BE2C (cell line): Measurements from ENCODE around the gene OR2B6.

Source experiments
- DNase-seq: peaks from one replicate; pipeline ENCODE4 v3.0.0-alpha.2; 2020
- H3K27me3 ChIP-seq: fragments of 250-450 bp; sonication (Bioruptor Pico); 2 replicates; pipeline ENCODE4 v1.5.1; 2020; ENCODE audit warnings: mild to moderate bottlenecking
- H3K36me3 ChIP-seq: fragments of 250-450 bp; sonication (Bioruptor Pico); 2 replicates; pipeline ENCODE4 v1.5.1; 2020; ENCODE audit warnings: mild to moderate bottlenecking
- H3K4me1 ChIP-seq: fragments of 250-450 bp; sonication (Bioruptor Pico); 2 replicates; pipeline ENCODE4 v1.5.1; 2020
- H3K4me3 ChIP-seq: 2 replicates; pipeline ENCODE4 v1.5.1; 2011; ENCODE audit warnings: low read depth, low read length
- H3K9me3 ChIP-seq: fragments of 250-450 bp; sonication (Bioruptor Pico); 2 replicates; pipeline ENCODE4 v1.5.1; 2020
- CTCF ChIP-seq: IDR thresholded peaks from 2 replicates; pipeline ENCODE4 v1.5.1; 2012; ENCODE audit warnings: mild to moderate bottlenecking, low read depth, low read length

Gene OR2B6

DNA sequence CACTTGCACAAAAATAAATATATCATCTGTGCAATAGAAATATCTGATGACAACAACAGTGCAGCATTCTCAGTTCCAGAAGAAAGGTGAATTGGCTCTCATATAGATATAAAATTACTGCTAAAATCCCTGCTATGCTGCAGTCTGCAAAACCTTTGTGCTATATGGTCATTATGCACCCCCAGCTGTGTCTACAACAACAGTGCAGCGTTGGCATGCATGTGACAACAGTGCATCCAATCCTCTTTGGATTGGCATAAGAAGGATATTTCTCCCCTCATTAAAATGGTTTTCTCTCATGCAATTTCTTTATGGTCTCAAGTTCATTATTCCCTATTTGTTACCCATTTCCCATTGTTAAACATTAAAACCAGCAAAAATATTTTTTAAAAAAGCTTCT, 23.1 kb downstream of the OR2B6 start:
- H3K27me3 ChIP-seq: peaks cover 13% of the 10 kb centered on the region
- DNase-seq: no peak
- H3K4me3 ChIP-seq: no peak overlapping the region
- H3K9me3 ChIP-seq: no peaks in the 10 kb centered on the region
- no peaks in the 10 kb centered on the region for H3K4me1 ChIP-seq
- H3K36me3 ChIP-seq: no peaks in the 10 kb centered on the region
- no peak for TF ChIP-seq CTCF

GRCh38 chr6:27986928-27987725, 30.1 kb downstream of the OR2B6 start:
- no peaks in the 10 kb centered on the region for H3K4me1 ChIP-seq
- no peak for TF ChIP-seq CTCF

DNA sequence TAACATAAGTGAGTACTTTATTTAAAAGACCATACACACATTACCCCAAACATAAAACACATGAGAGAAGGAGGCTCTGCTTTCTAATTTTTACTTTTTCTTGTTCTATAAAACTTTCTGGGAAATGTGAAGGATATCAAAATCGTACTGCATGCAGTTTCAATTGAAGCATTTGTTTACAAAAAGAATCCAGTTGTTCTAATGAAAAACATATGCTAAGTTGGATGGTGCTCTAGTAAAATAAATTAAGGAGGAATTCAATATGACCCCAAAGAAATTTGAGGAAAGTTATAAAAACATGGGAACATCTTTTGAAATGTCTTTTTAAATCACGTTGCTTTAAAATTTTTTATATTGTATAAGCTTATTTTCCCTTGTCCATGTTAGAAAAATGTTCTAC, 37.6 kb downstream of the OR2B6 start:
- no peak overlapping the region for H3K4me3 ChIP-seq
- no peaks in the 10 kb centered on the region for H3K36me3 ChIP-seq
- no peak for DNase-seq
- H3K27me3 ChIP-seq: peaks cover 11% of the 10 kb centered on the region; the same call in 1 of the 2 replicates
- no peak for TF ChIP-seq CTCF
- no peaks in the 10 kb centered on the region for H3K4me1 ChIP-seq
- H3K9me3 ChIP-seq: no peaks in the 10 kb centered on the region

More at GRCh38 chr6:27986928-27987725, 30.1 kb downstream of the OR2B6 start:
- Histone ChIP-seq H3K4me3 (no peak overlapping the region), H3K9me3 (no peaks in the 10 kb centered on the region), H3K27me3 (peaks cover 18% of the 10 kb centered on the region; the same call in 1 of the 2 replicates), H3K36me3 (no peaks in the 10 kb centered on the region)
- DNase-seq: no peak

- no peaks in the 10 kb centered on the region for H3K36me3 ChIP-seq
- no peak overlapping the region for H3K4me3 ChIP-seq
- TF ChIP-seq CTCF: no peak
- peaks cover 5% of the 10 kb centered on the region; the same call in 1 of the 2 replicates for H3K27me3 ChIP-seq
- peaks cover 2% of the 10 kb centered on the region; the same call in 1 of the 2 replicates for H3K4me1 ChIP-seq
- H3K9me3 ChIP-seq: no peaks in the 10 kb centered on the region
- DNase-seq: no peak
Measured at GRCh38 chr6:28000351-28001045, 43.5 kb downstream of the OR2B6 start.

- H3K4me3 ChIP-seq: no peak overlapping the region
- no peak for TF ChIP-seq CTCF
- H3K9me3 ChIP-seq: no peaks in the 10 kb centered on the region
- peaks cover 2% of the 10 kb centered on the region; the same call in 1 of the 2 replicates for H3K4me1 ChIP-seq
- peaks cover 5% of the 10 kb centered on the region; the same call in 1 of the 2 replicates for H3K27me3 ChIP-seq
- DNase-seq: no peak
- H3K36me3 ChIP-seq: no peaks in the 10 kb centered on the region
Measured at GRCh38 chr6:28001351-28001750, 44.3 kb downstream of the OR2B6 start.
